Measurements from ENCODE around the gene MATN4. TPM values are rescaled to one million over a fixed set of nuclear protein-coding genes. Genes with fewer than 3 reads are reported as not detected.
"Not testable (repeated sequence)": the region's sequence is repeated elsewhere in the genome, so short reads cannot be mapped to it uniquely, and the experiment has no call there.

The MATN4 gene
- total RNA-seq, 4 donors from 2014 or later, result 0.09 to 0.68 TPM; not detected in 2

DNA sequence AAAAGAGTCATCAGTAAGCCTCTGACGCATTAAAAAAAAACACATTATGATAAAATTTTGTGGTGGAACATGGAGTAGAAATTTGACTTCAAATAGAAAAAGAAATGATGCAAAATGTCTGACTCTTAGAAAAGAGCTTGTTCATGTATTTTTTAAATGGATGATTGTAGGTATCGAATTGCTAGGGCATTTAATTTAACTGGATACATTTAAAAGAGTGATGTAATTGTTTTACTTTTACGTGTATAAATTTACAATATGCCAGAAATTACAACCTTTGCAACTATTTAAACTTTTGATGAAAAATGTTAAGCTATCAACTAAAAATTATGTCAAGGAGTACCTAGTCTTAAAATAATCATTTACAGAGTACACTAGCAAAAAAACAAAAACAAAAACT, 44.6 kb upstream of the MATN4 start:
- 86 to 88% methylated on average over 3 of the region's 3 CpGs for WGBS, 2 donors
- TF ChIP-seq CTCF (IDR thresholded peaks at IDR 0.05) (no peak), POLR2A (IDR thresholded peaks at IDR 0.05) (no peak)
- H3K36me3 ChIP-seq, result no peaks in the 10 kb centered on the region
- H3K4me3 ChIP-seq, result no peak overlapping the region
- H3K27me3 ChIP-seq, result peaks cover 0 to 5% (median 0%) of the 10 kb centered on the region in 4 donors
- no peak overlapping the region for H3K27ac ChIP-seq
- peaks cover 11 to 42% (median 19%) of the 10 kb centered on the region in 3 donors for H3K4me1 ChIP-seq
- intact Hi-C loops (cut with DNase I), result no loop called here
- no peak for DNase-seq
- H3K9me3 ChIP-seq, result no peaks in the 10 kb centered on the region

GRCh38 chr20:45350795-45351194, 42.7 kb upstream of the MATN4 start:
- H3K9me3 ChIP-seq; H3K27ac ChIP-seq; H3K4me3 ChIP-seq; intact Hi-C loops (cut with DNase I); H3K36me3 ChIP-seq; H3K27me3 ChIP-seq; DNase-seq: not testable (repeated sequence)
- 89 to 95% methylated on average over 10 of the region's 10 CpGs for WGBS, 2 donors
- peaks cover 17 to 43% (median 24%) of the 10 kb centered on the region in 3 donors for H3K4me1 ChIP-seq

- Histone ChIP-seq H3K4me3 (no peak overlapping the region), H3K27me3 (peaks cover 0 to 5% (median 0%) of the 10 kb centered on the region in 4 donors), H3K27ac (no peak overlapping the region), H3K9me3 (no peaks in the 10 kb centered on the region), H3K36me3 (no peaks in the 10 kb centered on the region), H3K4me1 (peaks cover 20 to 43% (median 25%) of the 10 kb centered on the region in 3 donors)
- 43 to 55% methylated on average over 1 of the region's 1 CpG for WGBS, 2 donors
- TF ChIP-seq CTCF (IDR thresholded peaks at IDR 0.05) (no peak), POLR2A (IDR thresholded peaks at IDR 0.05) (no peak)
- intact Hi-C loops (cut with DNase I), result no loop called here
- no peak for DNase-seq
These were observed 42.1 kb upstream of the MATN4 start for GRCh38 chr20:45350217-45350616.

- intact Hi-C loops (cut with DNase I), result no loop called here
- peaks cover 35 to 58% (median 39%) of the 10 kb centered on the region in 3 donors for H3K4me1 ChIP-seq
These were observed 40.1 kb upstream of the MATN4 start, which contains the start of gene SDC4 for GRCh38 chr20:45347936-45348778. Gene SDC4 (minus strand): TSS chr20:45348424. CDS start chr20:45348384, 40 bp downstream.

GRCh38 chr20:45347297-45347935, 39.3 kb upstream of the MATN4 start:
- H3K27ac ChIP-seq, result peak overlapping the region; percentile 90 to 98 (median 94)
- peaks cover 42 to 65% (median 46%) of the 10 kb centered on the region in 3 donors for H3K4me1 ChIP-seq
- H3K27me3 ChIP-seq, result peaks cover 0 to 5% (median 0%) of the 10 kb centered on the region in 4 donors
- TF ChIP-seq POLR2A (IDR thresholded peaks at IDR 0.05) (no peak), CTCF (IDR thresholded peaks at IDR 0.05) (no peak)
- intact Hi-C loops (cut with DNase I), result no loop called here
- peak overlapping the region; percentile 77 to 87 (median 80) for H3K4me3 ChIP-seq
- no peaks in the 10 kb centered on the region for H3K9me3 ChIP-seq
- H3K36me3 ChIP-seq, result no peaks in the 10 kb centered on the region
- WGBS, 2 donors, result 12 to 38% methylated on average over 6 to 10 of the region's 10 CpGs
- no peak for DNase-seq

More at GRCh38 chr20:45347936-45348778, 40.1 kb upstream of the MATN4 start, which contains the start of gene SDC4:
- DNase-seq, result no peak
- TF ChIP-seq CTCF (IDR thresholded peaks at IDR 0.05) (no peak), POLR2A (IDR thresholded peaks at IDR 0.05) (peak in 2 of 4 donors; percentile 93 to 94)
- WGBS, 2 donors, result 26% methylated on average over 8 of the region's 77 CpGs; no CpG with 5 or more reads in 1 of the 2 donors
- no peaks in the 10 kb centered on the region for H3K9me3 ChIP-seq
- H3K4me3 ChIP-seq, result peak within 1 kb of the TSS; percentile 77 to 87 (median 80)
- H3K27me3 ChIP-seq, result peaks cover 0 to 5% (median 0%) of the 10 kb centered on the region in 4 donors
- no peaks in the 10 kb centered on the region for H3K36me3 ChIP-seq
- H3K27ac ChIP-seq, result peak within 1 kb of the TSS; percentile 90 to 98 (median 94)
